Testis (tissue), 2 donors: ENCODE measurements around the gene YAE1.

ENCODE experiments used
- POLR2A ChIP-seq: fragments of 450-650 bp; IDR thresholded peaks from one replicate; pipeline ENCODE4 v1.6.1; 2017; ENCODE audit warnings: antibody characterized with exemption, mild to moderate bottlenecking, moderate library complexity
- TF ChIP-seq, protein P1 (sequence below), 3 experiments: fragments of 450-650 bp in 2 of 3; fragments of 200-600 bp in 1 of 3; sonication (generic) in 1 of 3; IDR thresholded peaks; one replicate each; pipeline ENCODE4 v1.5.1; 2016 to 2019; ENCODE audit warnings: antibody characterized with exemption in 3 of 3, mild to moderate bottlenecking in 2 of 3, moderate library complexity in 1 of 3

DNA sequence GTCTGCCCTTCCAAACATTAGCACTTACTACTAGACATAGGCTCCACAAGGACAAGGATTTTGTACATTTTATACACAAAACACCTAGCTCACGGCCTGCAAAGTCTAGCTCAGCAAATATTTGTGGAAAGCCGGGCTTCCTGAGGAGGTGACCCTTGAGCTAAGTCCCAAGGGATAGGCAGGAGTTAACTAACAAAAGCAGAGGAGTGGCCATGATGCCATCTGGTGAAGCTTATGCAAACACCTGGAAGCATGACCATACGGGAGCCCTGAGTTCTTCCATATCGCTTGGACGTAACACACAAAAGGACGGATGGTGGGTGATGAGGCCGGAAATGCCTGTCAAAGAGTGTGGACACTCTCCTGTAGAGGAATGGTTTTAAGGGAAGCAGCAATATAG is 25.9 kb upstream of the YAE1 start:
- no peak for TF ChIP-seq POLR2A
- TF ChIP-seq, protein P1, sequence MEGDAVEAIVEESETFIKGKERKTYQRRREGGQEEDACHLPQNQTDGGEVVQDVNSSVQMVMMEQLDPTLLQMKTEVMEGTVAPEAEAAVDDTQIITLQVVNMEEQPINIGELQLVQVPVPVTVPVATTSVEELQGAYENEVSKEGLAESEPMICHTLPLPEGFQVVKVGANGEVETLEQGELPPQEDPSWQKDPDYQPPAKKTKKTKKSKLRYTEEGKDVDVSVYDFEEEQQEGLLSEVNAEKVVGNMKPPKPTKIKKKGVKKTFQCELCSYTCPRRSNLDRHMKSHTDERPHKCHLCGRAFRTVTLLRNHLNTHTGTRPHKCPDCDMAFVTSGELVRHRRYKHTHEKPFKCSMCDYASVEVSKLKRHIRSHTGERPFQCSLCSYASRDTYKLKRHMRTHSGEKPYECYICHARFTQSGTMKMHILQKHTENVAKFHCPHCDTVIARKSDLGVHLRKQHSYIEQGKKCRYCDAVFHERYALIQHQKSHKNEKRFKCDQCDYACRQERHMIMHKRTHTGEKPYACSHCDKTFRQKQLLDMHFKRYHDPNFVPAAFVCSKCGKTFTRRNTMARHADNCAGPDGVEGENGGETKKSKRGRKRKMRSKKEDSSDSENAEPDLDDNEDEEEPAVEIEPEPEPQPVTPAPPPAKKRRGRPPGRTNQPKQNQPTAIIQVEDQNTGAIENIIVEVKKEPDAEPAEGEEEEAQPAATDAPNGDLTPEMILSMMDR (IDR thresholded peaks at IDR 0.05): no peak
